ENCODE data around the gene GPR65.

GPR65 gene, protein sequence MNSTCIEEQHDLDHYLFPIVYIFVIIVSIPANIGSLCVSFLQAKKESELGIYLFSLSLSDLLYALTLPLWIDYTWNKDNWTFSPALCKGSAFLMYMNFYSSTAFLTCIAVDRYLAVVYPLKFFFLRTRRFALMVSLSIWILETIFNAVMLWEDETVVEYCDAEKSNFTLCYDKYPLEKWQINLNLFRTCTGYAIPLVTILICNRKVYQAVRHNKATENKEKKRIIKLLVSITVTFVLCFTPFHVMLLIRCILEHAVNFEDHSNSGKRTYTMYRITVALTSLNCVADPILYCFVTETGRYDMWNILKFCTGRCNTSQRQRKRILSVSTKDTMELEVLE

GRCh38 chr14:88005050-88005481 lies at the start of gene GPR65:
GPR65 (plus strand) TSS chr14:88005135; CDS start chr14:88010848, 5,713 bp downstream.
- DNase-seq (ENCODE audit: low read depth in 2 of 2): no peak

- DNase-seq (ENCODE audit: low read depth in 2 of 2): no peak
These were observed 49.4 kb upstream of the GPR65 start for GRCh38 chr14:87955501-87955900.

DNA sequence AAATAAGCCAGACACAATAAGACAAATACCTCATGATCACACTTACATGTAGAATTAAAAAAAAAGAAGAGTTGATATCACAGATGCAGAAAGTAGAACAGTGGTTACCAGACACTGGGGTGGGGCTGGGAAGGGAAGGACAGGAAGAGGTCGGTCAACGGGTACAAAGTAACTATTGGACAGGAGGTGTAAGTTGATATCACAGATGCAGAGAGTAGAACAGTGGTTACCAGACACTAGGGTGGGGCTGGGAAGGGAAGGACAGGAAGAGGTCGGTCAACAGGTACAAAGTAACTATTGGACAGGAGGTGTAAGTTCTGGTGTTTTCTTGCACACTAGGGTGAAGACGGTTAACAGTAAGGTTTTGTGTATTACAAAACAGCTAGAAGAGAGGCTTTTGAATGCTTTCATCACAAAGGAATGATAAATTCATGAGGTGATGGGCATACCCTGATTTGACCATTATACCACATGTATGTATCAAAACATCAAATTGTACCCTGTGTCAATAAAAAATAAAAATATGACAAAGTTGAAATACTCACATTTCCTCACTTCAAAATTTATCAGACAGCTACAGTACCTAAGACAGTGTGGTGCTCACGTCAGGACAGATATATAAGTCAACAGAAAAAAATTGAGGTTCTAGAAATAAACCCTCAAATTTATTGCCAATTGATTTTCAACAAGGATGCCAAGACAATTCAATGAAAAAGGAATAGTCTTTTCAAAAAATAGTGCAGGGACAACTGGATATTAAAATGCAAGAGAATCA lies 44.7 kb upstream of the GPR65 start:
- DNase-seq (ENCODE audit: low read depth in 2 of 2): no peak

- no peak for DNase-seq (ENCODE audit: low read depth in 2 of 2)
These were observed 43.7 kb upstream of the GPR65 start for GRCh38 chr14:87961246-87961645.

- no peak for DNase-seq (ENCODE audit: low read depth in 2 of 2)
These were observed 38.1 kb upstream of the GPR65 start for GRCh38 chr14:87966816-87967215.

DNA sequence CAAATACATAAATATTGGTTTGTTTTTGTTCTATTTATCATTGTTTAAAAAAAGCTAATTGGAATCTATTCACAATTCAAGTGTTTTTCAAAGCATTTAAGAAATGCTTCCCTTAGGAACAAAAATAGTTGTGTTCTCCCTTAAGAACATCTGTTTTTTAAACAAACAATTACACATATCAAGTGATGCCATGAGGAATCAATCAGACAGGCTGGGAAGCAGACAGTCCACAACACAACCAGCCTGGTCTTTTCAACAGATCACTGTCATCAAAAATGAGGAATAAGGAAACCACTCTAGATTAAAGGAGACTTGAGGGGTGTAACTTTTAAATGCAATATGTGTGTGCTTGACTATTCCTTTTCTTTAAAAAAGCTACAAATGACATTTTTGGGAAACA lies 37.4 kb upstream of the GPR65 start:
- DNase-seq (ENCODE audit: low read depth in 2 of 2): no peak

DNA sequence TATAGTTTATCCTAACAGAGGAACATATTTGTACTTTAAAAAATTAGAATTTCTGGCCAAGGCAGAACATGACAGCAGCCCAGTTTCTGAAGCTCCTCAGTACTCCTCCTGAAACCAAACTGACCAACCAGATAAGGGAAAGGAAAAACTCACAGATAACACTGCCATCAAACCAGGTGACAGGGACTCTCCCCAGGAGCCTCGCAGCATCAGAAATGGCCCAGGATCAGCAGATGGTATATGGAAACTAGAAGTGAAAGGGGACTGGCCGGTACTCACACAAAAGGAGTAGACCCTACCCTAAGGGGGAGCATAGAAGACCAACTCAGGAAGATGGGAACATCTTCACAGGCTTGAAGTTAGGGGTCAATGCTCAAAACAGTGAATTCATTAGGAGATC lies 33.9 kb upstream of the GPR65 start:
- no peak for DNase-seq (ENCODE audit: low read depth in 2 of 2)

GRCh38 chr14:87975636-87976035 lies 29.3 kb upstream of the GPR65 start:
- no peak for DNase-seq (ENCODE audit: low read depth in 2 of 2)

- DNase-seq (ENCODE audit: low read depth in 2 of 2): no peak
These were observed 25.2 kb upstream of the GPR65 start for GRCh38 chr14:87979689-87980088.

GRCh38 chr14:87989221-87989955 lies 15.5 kb upstream of the GPR65 start:
- DNase-seq (ENCODE audit: low read depth in 2 of 2): no peak

DNA sequence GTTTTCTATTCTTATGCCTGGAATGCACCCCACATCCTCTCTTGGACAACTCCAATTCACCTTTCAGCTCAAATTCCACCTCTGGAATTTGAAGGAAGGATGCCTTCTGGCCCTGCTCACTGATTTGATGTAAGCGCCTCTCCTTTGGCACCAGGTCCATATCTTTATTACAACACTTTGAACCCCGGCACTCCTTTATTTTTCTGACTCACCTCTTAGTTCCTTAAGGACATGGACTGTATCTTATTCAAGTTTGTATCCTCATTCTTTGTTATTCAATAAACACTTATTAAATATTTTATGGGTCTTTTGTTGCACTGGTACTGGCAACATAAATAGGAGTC lies 15.0 kb upstream of the GPR65 start:
- DNase-seq (ENCODE audit: low read depth in 2 of 2): no peak

DNA sequence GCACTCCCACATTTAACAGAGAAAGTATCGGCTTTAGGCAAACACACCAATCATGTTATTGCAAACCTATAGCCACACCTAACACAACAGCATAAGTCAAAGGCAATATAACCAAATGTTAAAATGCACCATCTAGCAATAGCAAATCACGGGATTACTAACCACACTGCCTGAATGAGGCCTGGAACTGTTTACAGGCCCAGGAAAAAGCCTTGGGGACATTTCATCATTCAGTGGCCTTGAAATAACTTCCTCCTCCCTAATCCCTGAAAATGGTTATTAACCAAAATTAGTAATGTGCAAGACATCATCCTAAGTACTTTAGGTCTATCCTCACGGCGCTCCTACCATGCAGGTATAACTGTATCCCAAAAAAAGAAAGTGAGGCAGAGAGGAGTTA lies 14.3 kb upstream of the GPR65 start:
- DNase-seq (ENCODE audit: low read depth in 2 of 2): no peak

GRCh38 chr14:87992346-87992717 lies 12.6 kb upstream of the GPR65 start:
- DNase-seq (ENCODE audit: low read depth in 2 of 2): no peak

- peak; percentile 93 to 95 for DNase-seq (ENCODE audit: low read depth in 2 of 2)
These were observed 12.0 kb upstream of the GPR65 start, which contains the start of gene GALC for GRCh38 chr14:87992718-87993628. GALC (minus strand) TSS chr14:87993182; CDS start chr14:87993164, 18 bp downstream.

DNA sequence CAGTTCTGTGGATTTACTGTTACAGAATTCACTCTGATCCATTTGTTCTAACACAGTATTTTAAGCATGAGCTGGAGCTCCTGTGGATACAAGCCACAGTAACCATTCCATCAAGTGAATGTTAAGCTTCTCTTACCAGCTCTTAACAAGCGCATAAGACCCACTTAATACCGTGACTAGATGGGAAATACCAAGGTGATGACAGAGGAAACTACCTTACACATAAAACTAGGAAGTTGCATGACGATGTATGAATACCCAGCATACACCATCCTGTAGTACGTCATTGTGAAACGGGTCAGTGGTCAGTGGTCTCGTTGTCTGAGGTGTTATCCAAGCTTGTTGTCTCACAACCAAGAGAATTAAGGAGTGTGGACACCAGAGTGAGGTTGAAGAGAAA lies 10.0 kb upstream of the GPR65 start:
- DNase-seq (ENCODE audit: low read depth in 2 of 2): no peak

DNA sequence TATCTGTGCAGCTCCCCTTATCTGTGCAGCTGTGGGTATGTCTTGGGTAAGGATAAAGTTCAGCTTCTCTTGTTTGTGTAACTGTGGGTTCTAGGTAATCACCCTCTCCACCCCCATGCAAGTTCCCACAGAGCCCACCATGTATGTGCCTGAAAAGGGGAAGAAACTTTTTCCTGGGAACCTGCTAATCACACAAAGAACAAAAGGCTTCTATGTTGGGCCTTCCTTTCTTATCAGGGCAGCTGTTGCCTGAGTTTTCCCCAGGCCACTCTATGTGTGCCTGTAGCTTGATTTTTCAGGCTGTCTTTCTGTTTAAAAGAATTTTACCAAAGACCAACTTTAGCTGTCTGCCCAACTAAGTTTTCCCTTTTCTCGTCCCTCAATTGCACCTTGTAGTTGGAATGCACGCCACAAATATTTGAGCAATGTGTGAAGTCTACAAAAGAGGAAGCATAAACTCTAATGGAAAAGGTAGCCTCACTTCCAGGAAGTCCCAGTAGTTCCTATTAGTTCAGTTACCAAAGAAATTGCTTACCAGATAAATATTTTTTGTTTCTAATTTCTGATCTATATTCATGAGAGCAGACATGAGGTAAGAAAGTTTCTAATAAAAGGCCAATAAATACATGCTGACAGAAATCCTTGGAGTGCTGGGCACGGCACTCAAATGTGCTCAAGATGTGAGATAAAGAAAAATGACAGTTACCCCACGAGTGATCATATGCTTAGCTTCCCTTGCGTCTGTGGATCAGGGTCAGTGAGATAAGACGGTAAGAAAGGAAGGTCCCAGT lies 9.2 kb upstream of the GPR65 start:
- no peak for DNase-seq (ENCODE audit: low read depth in 2 of 2)

GRCh38 chr14:87996291-87996592 lies 8.7 kb upstream of the GPR65 start:
- DNase-seq (ENCODE audit: low read depth in 2 of 2): no peak

- DNase-seq (ENCODE audit: low read depth in 2 of 2): no peak
These were observed 6.5 kb upstream of the GPR65 start for GRCh38 chr14:87998482-87998881.

GRCh38 chr14:87999277-87999676 lies 5.7 kb upstream of the GPR65 start:
- DNase-seq (ENCODE audit: low read depth in 2 of 2): no peak

DNA sequence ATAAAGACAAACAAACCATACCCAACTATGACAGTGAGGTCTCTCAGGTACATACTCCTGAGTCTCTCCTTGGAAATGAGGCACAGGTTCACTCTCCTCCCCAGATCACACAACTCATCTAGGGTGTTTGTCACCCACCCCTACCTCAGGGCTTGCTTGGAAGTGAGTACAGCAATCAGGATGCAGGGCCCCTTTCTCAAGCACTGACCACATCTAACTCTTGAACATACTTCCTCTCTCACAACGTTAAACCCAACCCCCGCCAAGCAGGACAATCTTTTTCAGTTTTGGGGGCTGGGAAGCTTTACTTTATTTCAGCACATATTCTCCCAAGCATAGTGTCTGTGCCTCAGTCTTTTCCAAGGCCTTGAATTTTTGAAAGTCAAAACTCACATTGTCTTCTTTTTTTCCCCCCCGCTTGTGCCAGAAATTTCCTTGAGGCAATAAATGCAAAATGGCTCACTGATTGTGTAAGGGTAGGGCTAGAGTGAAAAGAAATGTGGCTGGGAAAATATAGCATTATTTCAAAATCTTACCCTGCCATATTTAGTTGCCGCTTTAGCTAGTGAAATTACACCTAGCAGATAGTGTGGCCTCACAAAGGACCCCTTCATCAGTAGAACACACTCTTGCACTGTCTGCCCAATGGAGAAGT lies 2.4 kb upstream of the GPR65 start:
- DNase-seq (ENCODE audit: low read depth in 2 of 2): no peak

Data from stimulated activated CD8-positive, alpha-beta memory T cell treated with anti-CD3 and anti-CD28 coated beads, Interleukin-2, amount 100 ng/mL, for 48 hours (primary cell).